ENCODE results near the gene FBXW7. TPM values are rescaled to one million over a fixed set of nuclear protein-coding genes. Genes with fewer than 3 reads are reported as not detected.

FBXW7 gene
- total and polyA plus RNA-seq, 4 donors, result 7.6 to 82.1 (median 20.6) TPM

GRCh38 chr4:152501846-152502536, 33.9 kb downstream of the FBXW7 start:
- peaks cover 0 to 11% (median 0%) of the 10 kb centered on the region in 5 donors for H3K4me1 ChIP-seq (ENCODE audit: control insufficient read depth in 5 of 5, insufficient read depth in 5 of 5, low read length in 5 of 5)
- no peaks in the 10 kb centered on the region for H3K27me3 ChIP-seq (ENCODE audit: control insufficient read depth in 3 of 3, insufficient read depth in 3 of 3, low read length in 2 of 3)

GRCh38 chr4:152500800-152501434, 35.0 kb downstream of the FBXW7 start:
- Histone ChIP-seq H3K27me3 (ENCODE audit: control insufficient read depth in 3 of 3, insufficient read depth in 3 of 3, low read length in 2 of 3) (no peaks in the 10 kb centered on the region), H3K36me3 (ENCODE audit: control insufficient read depth in 4 of 4, insufficient read depth in 4 of 4, low read length in 4 of 4) (no peaks in the 10 kb centered on the region), H3K9ac (ENCODE audit: insufficient read depth in 1 of 2, low read length in 2 of 2) (no peak overlapping the region), H3K9me3 (ENCODE audit: control insufficient read depth in 4 of 4, insufficient read depth in 3 of 4, low read length in 3 of 4) (no peaks in the 10 kb centered on the region), H3K4me3 (no peak overlapping the region), H3K4me1 (ENCODE audit: control insufficient read depth in 5 of 5, insufficient read depth in 5 of 5, low read length in 5 of 5) (peaks cover 0 to 11% (median 2%) of the 10 kb centered on the region in 5 donors), H3K27ac (ENCODE audit: low read depth in 1 of 2, low read length in 1 of 2) (no peak overlapping the region)
- peak; percentile 57 to 95 (median 91) for DNase-seq
- TF ChIP-seq CTCF (IDR thresholded peaks at IDR 0.05; ENCODE audit: control extremely low read depth, extremely low read depth), result peak; percentile 72
- ATAC-seq (ENCODE audit: insufficient read depth, low FRiP score), result no peak
- WGBS, 2 donors, result 0% methylated on average over 1 of the region's 1 CpG

More at GRCh38 chr4:152501846-152502536, 33.9 kb downstream of the FBXW7 start:
- WGBS, 2 donors, result 93 to 97% methylated on average over 3 of the region's 3 CpGs
- H3K36me3 ChIP-seq (ENCODE audit: control insufficient read depth in 4 of 4, insufficient read depth in 4 of 4, low read length in 4 of 4), result no peaks in the 10 kb centered on the region
- TF ChIP-seq CTCF (IDR thresholded peaks at IDR 0.05; ENCODE audit: control extremely low read depth, extremely low read depth), result no peak
- no peak overlapping the region for H3K9ac ChIP-seq (ENCODE audit: insufficient read depth in 1 of 2, low read length in 2 of 2)
- no peak overlapping the region for H3K4me3 ChIP-seq
- DNase-seq (no peak), ATAC-seq (ENCODE audit: insufficient read depth, low FRiP score) (no peak)
- no peaks in the 10 kb centered on the region for H3K9me3 ChIP-seq (ENCODE audit: control insufficient read depth in 4 of 4, insufficient read depth in 3 of 4, low read length in 3 of 4)
- H3K27ac ChIP-seq (ENCODE audit: low read depth in 1 of 2, low read length in 1 of 2), result no peak overlapping the region

GRCh38 chr4:152500275-152500674, 35.6 kb downstream of the FBXW7 start:
- 68 to 85% methylated on average over 2 of the region's 2 CpGs for WGBS, 2 donors
- H3K36me3 ChIP-seq (ENCODE audit: control insufficient read depth in 4 of 4, insufficient read depth in 4 of 4, low read length in 4 of 4), result no peaks in the 10 kb centered on the region
- peaks cover 0 to 11% (median 2%) of the 10 kb centered on the region in 5 donors for H3K4me1 ChIP-seq (ENCODE audit: control insufficient read depth in 5 of 5, insufficient read depth in 5 of 5, low read length in 5 of 5)
- DNase-seq (peak in 2 of 3 donors; percentile 65 to 80), ATAC-seq (ENCODE audit: insufficient read depth, low FRiP score) (no peak)
- no peak for TF ChIP-seq CTCF (IDR thresholded peaks at IDR 0.05; ENCODE audit: control extremely low read depth, extremely low read depth)
- H3K9me3 ChIP-seq (ENCODE audit: control insufficient read depth in 4 of 4, insufficient read depth in 3 of 4, low read length in 3 of 4), result no peaks in the 10 kb centered on the region
- no peak overlapping the region for H3K4me3 ChIP-seq
- H3K27ac ChIP-seq (ENCODE audit: low read depth in 1 of 2, low read length in 1 of 2), result no peak overlapping the region
- H3K27me3 ChIP-seq (ENCODE audit: control insufficient read depth in 3 of 3, insufficient read depth in 3 of 3, low read length in 2 of 3), result no peaks in the 10 kb centered on the region
- H3K9ac ChIP-seq (ENCODE audit: insufficient read depth in 1 of 2, low read length in 2 of 2), result no peak overlapping the region

Measured in lung (tissue), 12 donors.